GM12878 (cell line): ENCODE results near the gene PPP2R2B. TPM values are rescaled to one million over a fixed set of nuclear protein-coding genes. Genes with fewer than 3 reads are reported as not detected.

ENCODE experiments used
- BHLHE40 ChIP-seq, 2 experiments: fragments of 450-650 bp in 1 of 2; IDR thresholded peaks; 2 replicates each; pipeline ENCODE4 v1.6.1; 2011 to 2017; ENCODE audit warnings: low read depth in 2 of 2, borderline replicate concordance in 1 of 2, improper control_type of control experiment in 1 of 2, low read length in 1 of 2, mild to moderate bottlenecking in 1 of 2
- CBX3 ChIP-seq: fragments of 200-600 bp; sonication (generic); IDR thresholded peaks from 2 replicates; pipeline ENCODE4 v1.6.1; 2016; ENCODE audit warnings: low read depth, borderline replicate concordance
- CHD2 ChIP-seq: IDR thresholded peaks from 2 replicates; pipeline ENCODE4 v1.6.1; 2011; ENCODE audit warnings: low read depth, low read length, improper control_type of control experiment, borderline replicate concordance
- E2F8 ChIP-seq: fragments of 450-650 bp; IDR thresholded peaks from 2 replicates; pipeline ENCODE4 v1.6.1; 2018; ENCODE audit warnings: mild to moderate bottlenecking, low read depth, moderate library complexity; ENCODE audit not compliant: partially characterized antibody
- EZH2 ChIP-seq: IDR thresholded peaks from 2 replicates; pipeline ENCODE4 v1.6.1; 2012; ENCODE audit warnings: low read depth, mild to moderate bottlenecking, control low read depth, inconsistent platforms, low read length, borderline replicate concordance; ENCODE audit not compliant: control insufficient read depth
- MEF2A ChIP-seq: IDR thresholded peaks from 2 replicates; pipeline ENCODE4 v1.6.1; 2011; ENCODE audit warnings: low read depth, mild to moderate bottlenecking, low read length, moderate library complexity; ENCODE audit not compliant: insufficient read depth
- MTA3 ChIP-seq: IDR thresholded peaks from 2 replicates; pipeline ENCODE4 v1.6.1; 2012; ENCODE audit warnings: low read length, inconsistent platforms, borderline replicate concordance
- MYB ChIP-seq: fragments of 150-350 bp; IDR thresholded peaks from 2 replicates; pipeline ENCODE4 v1.6.1; 2014; ENCODE audit warnings: mild to moderate bottlenecking, low read depth, low read length, borderline replicate concordance
- NBN ChIP-seq: fragments of 450-650 bp; IDR thresholded peaks from 2 replicates; pipeline ENCODE4 v1.6.1; 2016
- NR2F1 ChIP-seq: fragments of 450-650 bp; conservative IDR thresholded peaks from 2 replicates; pipeline ENCODE4 v1.6.1; 2017; ENCODE audit warnings: mild to moderate bottlenecking
- POU2F2 ChIP-seq: IDR thresholded peaks from 3 replicates; pipeline ENCODE4 v1.6.1; 2011; ENCODE audit warnings: low read depth, mild to moderate bottlenecking, low read length, borderline replicate concordance
- SKIL ChIP-seq: fragments of 450-650 bp; IDR thresholded peaks from 2 replicates; pipeline ENCODE4 v1.6.1; 2017; ENCODE audit warnings: mild to moderate bottlenecking, low read depth, inconsistent platforms; ENCODE audit not compliant: poor library complexity, severe bottlenecking
- SMAD1 ChIP-seq: fragments of 450-650 bp; IDR thresholded peaks from 2 replicates; pipeline ENCODE4 v1.6.1; 2018; ENCODE audit warnings: mild to moderate bottlenecking, low read depth; ENCODE audit not compliant: partially characterized antibody
- SRF ChIP-seq, 2 experiments: IDR thresholded peaks; 2 replicates each; pipeline ENCODE4 v1.6.1; 2011; ENCODE audit warnings: low read depth in 2 of 2, low read length in 2 of 2, mild to moderate bottlenecking in 1 of 2, moderate library complexity in 1 of 2
- STAT1 ChIP-seq: fragments of 450-650 bp; conservative IDR thresholded peaks from 2 replicates; pipeline ENCODE4 v1.6.1; 2014; ENCODE audit warnings: antibody characterized with exemption, mild to moderate bottlenecking
- STAT3 ChIP-seq: IDR thresholded peaks from 2 replicates; pipeline ENCODE4 v1.6.1; 2011; ENCODE audit warnings: low read depth, low read length, improper control_type of control experiment
- ZNF207 ChIP-seq: fragments of 450-650 bp; IDR thresholded peaks from 2 replicates; pipeline ENCODE4 v1.6.1; 2014; ENCODE audit warnings: antibody characterized with exemption, mild to moderate bottlenecking, borderline replicate concordance
- ZSCAN29 ChIP-seq: fragments of 450-650 bp; IDR thresholded peaks from 2 replicates; pipeline ENCODE4 v1.6.1; 2017; ENCODE audit warnings: mild to moderate bottlenecking, moderate library complexity
- polyA plus RNA-seq, 11 experiments: library from polyadenylated mRNA; depleted of rRNA in 4 of 11; unstranded in 6 of 11; stranded (reverse) in 5 of 11; fragments of >200 nt; fragmentation: Nextera tagmentation in 4 of 11; fragmentation: Illumina TruSeq in 1 of 11; extraction: Ambion mirVana in 4 of 11; extraction: Trizol in 1 of 11; gene quantifications; 1 replicate in 1 of 11; 2 replicates in 10 of 11; pipeline versions ENCODE4 v1.2.1 to v1.2.3, GENCODE V29; 2011 to 2016; ENCODE audit warnings: inconsistent platforms in 2 of 11, missing spikeins in 2 of 11, low read depth in 1 of 11
- total RNA-seq, 4 experiments: library from RNA; depleted of rRNA in 3 of 4; stranded (reverse); fragments of >200 nt in 3 of 4; fragmentation: Illumina TruSeq in 1 of 4; extraction: Trizol in 1 of 4; gene quantifications; 2 replicates each; pipeline versions ENCODE4 v1.2.1 to v1.2.3, GENCODE V29; 2013 to 2021
- TF ChIP-seq, protein P1 (sequence below): fragments of 450-650 bp; IDR thresholded peaks from 2 replicates; pipeline ENCODE4 v1.6.1; 2017; ENCODE audit warnings: mild to moderate bottlenecking
- TF ChIP-seq, protein P2 (sequence below), 3 experiments: IDR thresholded peaks in 2 of 3; conservative IDR thresholded peaks in 1 of 3; 2 replicates each; pipeline ENCODE4 v1.5.1; 2011; ENCODE audit warnings: low read depth in 3 of 3, low read length in 3 of 3, mild to moderate bottlenecking in 3 of 3, control low read depth in 2 of 3, moderate library complexity in 2 of 3, inconsistent platforms in 1 of 3, mixed read lengths in 1 of 3; ENCODE audit not compliant: control insufficient read depth in 2 of 3, insufficient read depth in 1 of 3; ENCODE audit errors: extremely low read depth in 1 of 3

The PPP2R2B gene
- total and polyA plus RNA-seq, 10 of the 15 experiments (the other 5 are each of a cell fraction or from before 2014, with no cell fraction given), result not detected

DNA sequence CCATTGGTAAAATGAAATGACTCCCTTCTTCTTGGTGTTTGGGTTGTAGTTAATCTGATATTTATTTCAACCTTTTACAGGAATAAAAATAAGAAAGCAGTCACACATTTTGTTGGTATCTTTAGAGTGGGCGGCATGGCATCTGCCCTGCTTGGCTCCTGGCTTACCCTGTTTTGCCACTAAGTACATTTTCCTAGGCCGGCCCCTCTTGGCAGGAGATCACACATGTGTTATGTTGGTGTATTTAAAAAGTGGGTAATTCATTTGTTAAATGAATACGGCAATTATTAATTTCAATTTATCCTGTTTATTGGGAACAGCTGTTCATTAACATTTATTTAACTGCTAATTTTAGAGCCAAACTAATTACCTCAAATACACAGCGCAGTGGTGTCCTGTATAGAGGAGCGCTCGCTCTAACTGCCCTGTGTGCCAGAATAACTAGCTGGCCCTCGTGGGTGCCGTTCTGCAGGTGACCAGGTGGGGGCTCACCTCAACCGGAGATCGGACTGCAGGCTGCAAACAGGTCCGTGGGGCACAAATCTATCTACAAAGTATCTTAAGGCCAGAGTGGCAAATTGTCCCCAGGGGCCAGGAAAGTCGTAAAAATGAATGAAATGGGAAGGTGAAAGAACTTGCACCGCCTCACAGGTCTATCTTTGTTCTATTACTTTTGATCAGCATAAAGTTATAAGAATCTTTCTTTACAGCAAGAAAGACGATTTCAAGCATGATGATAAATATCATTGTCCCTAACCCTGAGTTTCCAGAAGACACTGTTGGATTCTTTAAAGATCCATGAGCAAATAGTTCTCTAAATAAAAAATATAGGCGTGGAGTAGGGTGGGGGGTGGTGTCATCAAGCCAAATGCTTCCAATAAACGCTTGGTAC is 336.4 kb downstream of the PPP2R2B start (continued):
- TF ChIP-seq ZSCAN29 (no peak), MYB (no peak), SRF (IDR thresholded peaks at IDR 0.05; ENCODE audit: low read depth in 2 of 2, low read length in 2 of 2) (no peak), POU2F2 (no peak), STAT3 (no peak), CHD2 (no peak), ZNF207 (no peak), SKIL (no peak), CBX3 (no peak), SMAD1 (no peak), E2F8 (no peak), MEF2A (no peak), STAT1 (no peak), EZH2 (no peak), BHLHE40 (IDR thresholded peaks at IDR 0.05; ENCODE audit: borderline replicate concordance in 1 of 2, low read depth in 2 of 2, low read length in 1 of 2) (no peak), NR2F1 (no peak), NBN (no peak), MTA3 (no peak)
- TF ChIP-seq, protein P1, sequence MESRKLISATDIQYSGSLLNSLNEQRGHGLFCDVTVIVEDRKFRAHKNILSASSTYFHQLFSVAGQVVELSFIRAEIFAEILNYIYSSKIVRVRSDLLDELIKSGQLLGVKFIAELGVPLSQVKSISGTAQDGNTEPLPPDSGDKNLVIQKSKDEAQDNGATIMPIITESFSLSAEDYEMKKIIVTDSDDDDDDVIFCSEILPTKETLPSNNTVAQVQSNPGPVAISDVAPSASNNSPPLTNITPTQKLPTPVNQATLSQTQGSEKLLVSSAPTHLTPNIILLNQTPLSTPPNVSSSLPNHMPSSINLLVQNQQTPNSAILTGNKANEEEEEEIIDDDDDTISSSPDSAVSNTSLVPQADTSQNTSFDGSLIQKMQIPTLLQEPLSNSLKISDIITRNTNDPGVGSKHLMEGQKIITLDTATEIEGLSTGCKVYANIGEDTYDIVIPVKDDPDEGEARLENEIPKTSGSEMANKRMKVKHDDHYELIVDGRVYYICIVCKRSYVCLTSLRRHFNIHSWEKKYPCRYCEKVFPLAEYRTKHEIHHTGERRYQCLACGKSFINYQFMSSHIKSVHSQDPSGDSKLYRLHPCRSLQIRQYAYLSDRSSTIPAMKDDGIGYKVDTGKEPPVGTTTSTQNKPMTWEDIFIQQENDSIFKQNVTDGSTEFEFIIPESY, result no peak
- TF ChIP-seq, protein P2, sequence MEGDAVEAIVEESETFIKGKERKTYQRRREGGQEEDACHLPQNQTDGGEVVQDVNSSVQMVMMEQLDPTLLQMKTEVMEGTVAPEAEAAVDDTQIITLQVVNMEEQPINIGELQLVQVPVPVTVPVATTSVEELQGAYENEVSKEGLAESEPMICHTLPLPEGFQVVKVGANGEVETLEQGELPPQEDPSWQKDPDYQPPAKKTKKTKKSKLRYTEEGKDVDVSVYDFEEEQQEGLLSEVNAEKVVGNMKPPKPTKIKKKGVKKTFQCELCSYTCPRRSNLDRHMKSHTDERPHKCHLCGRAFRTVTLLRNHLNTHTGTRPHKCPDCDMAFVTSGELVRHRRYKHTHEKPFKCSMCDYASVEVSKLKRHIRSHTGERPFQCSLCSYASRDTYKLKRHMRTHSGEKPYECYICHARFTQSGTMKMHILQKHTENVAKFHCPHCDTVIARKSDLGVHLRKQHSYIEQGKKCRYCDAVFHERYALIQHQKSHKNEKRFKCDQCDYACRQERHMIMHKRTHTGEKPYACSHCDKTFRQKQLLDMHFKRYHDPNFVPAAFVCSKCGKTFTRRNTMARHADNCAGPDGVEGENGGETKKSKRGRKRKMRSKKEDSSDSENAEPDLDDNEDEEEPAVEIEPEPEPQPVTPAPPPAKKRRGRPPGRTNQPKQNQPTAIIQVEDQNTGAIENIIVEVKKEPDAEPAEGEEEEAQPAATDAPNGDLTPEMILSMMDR (IDR thresholded peaks at IDR 0.05 in 2 of 3, conservative IDR thresholded peaks at IDR 0.05 in 1 of 3; ENCODE audit: control insufficient read depth in 2 of 3, extremely low read depth in 1 of 3, insufficient read depth in 1 of 3, low read depth in 3 of 3, low read length in 3 of 3), result peak; percentile 78 to 90 (median 83)
